Central memory CD4-positive, alpha-beta T cell (primary cell): ENCODE measurements around the gene SHROOM1.
A peak's percentile ranks its signal among the peaks of the same experiment; 100 is the strongest.

Source experiments
- DNase-seq: peaks from one replicate; pipeline ENCODE4 v3.0.0; 2022

Gene SHROOM1

GRCh38 chr5:132777209-132778069 is 53.0 kb downstream of the SHROOM1 start, which contains the start of gene SEPTIN8:
TSS of gene SEPTIN8 (minus strand) at chr5:132777239. CDS start at chr5:132777137, 102 bp downstream.
- peak; percentile 50 for DNase-seq

DNA sequence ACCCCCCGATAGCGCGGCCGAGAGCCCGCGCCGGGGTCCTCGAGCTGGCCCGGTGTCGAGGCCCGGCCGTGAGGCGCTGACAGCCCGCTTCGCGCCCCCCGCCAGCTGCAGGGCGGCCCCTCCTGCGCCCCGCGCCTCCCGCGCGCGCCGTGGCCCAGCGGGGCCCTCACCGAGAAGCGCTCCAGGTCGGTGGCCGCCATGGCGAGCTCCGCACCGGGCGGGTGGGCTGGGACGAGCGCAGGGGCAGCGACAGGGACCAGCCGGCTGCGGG is 53.6 kb downstream of the SHROOM1 start:
- peak; percentile 3 for DNase-seq

GRCh38 chr5:132776131-132776937 is 54.1 kb downstream of the SHROOM1 start:
- no peak for DNase-seq

DNA sequence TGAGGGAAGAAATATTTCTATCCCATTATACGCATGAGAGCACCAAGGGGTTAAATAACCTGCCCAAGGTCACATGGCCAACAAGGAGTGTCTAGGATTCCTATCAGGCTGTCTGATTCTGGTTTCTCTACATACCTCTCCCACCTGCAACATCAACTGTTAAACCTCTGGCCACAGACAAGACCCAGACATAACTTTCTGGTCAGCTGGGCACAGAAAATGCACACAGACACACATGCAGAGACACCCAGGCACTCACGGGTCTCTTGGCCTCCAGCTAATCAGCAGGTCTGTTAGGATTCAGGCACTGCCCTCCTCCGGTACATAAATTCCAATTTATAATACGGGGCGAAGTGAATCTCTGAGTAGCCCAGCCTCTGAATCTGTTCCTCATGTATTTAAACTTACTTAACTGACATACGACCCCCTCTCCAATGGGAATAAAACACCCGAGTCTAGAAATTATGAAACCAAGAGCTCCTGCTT is 54.9 kb downstream of the SHROOM1 start:
- no peak for DNase-seq

GRCh38 chr5:132774896-132775295 is 55.6 kb downstream of the SHROOM1 start:
- DNase-seq, result no peak

DNA sequence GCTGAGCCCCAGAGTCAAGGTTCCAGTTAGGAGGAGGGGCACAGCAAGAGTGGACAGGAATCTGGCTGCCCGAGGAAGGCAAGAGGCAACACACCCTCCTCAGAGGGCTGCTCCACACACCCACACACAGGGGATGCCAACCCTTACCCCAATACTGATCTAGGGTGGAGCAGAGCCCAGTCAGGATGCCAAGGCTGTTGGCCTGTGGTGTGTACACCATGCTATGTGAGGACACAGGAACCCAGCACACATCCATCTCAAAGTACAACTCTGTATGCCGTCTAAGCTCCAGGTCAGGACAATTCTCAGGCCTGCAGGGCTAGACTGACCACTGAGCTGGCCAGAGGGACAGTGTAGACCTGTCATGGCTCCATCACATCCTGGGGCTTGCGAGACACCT is 56.0 kb downstream of the SHROOM1 start:
- DNase-seq, result no peak

- DNase-seq, result no peak
Measured at GRCh38 chr5:132773601-132774355, 56.7 kb downstream of the SHROOM1 start.

DNA sequence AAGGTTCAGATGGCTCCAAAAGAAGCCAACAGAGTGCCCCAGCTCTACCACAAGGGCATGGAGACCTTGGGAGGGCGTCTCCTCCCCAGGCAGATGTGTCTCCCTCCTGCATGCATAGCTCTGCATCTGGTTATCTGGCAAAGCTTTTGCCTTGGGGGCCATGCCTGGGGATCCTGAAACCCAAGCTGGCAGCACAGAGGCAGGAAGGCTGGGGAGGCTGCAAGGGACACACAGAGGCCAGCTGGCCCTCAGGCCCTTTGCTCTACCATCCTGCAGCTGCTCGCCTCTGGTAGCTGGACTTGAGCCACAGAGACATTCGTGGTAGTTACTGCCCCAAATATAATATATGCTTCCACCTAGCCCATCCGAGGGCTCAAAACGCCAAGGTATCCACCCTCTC is 57.3 kb downstream of the SHROOM1 start:
- no peak for DNase-seq

- DNase-seq, result no peak
Measured at GRCh38 chr5:132772291-132773070, 58.0 kb downstream of the SHROOM1 start.
